ENCODE results near the gene SFSWAP.

- TF ChIP-seq, protein P1, sequence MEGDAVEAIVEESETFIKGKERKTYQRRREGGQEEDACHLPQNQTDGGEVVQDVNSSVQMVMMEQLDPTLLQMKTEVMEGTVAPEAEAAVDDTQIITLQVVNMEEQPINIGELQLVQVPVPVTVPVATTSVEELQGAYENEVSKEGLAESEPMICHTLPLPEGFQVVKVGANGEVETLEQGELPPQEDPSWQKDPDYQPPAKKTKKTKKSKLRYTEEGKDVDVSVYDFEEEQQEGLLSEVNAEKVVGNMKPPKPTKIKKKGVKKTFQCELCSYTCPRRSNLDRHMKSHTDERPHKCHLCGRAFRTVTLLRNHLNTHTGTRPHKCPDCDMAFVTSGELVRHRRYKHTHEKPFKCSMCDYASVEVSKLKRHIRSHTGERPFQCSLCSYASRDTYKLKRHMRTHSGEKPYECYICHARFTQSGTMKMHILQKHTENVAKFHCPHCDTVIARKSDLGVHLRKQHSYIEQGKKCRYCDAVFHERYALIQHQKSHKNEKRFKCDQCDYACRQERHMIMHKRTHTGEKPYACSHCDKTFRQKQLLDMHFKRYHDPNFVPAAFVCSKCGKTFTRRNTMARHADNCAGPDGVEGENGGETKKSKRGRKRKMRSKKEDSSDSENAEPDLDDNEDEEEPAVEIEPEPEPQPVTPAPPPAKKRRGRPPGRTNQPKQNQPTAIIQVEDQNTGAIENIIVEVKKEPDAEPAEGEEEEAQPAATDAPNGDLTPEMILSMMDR (IDR thresholded peaks at IDR 0.05), result no peak
- no peak for TF ChIP-seq POLR2A (IDR thresholded peaks at IDR 0.05)
Measured at GRCh38 chr12:131829791-131830334, 119.0 kb downstream of the SFSWAP start.
